ENCODE measurements around the gene MEGF6. TPM values are rescaled to one million over a fixed set of nuclear protein-coding genes. Genes with fewer than 3 reads are reported as not detected.

Gene MEGF6
- total and polyA plus RNA-seq, 2 of the 8 experiments (the other 6 are each of a cell fraction or from before 2014, with no cell fraction given) = 4.1 to 14.8 TPM

GRCh38 chr1:3610527-3611169 lies 660 bp downstream of the MEGF6 start:
- H2AFZ ChIP-seq (ENCODE audit: low read length) = no peak overlapping the region
- no peaks in the 10 kb centered on the region for H3K36me3 ChIP-seq (ENCODE audit: control insufficient read depth in 2 of 4, insufficient read depth in 4 of 4, low read length in 3 of 4)
- no peak overlapping the region; the same call in 1 of the 2 replicates for H2BK5ac ChIP-seq (ENCODE audit: low read depth, low read length)
- no peak overlapping the region; the same call in 1 of the 2 replicates for H3K18ac ChIP-seq (ENCODE audit: extremely low read depth, low read length)
- peaks cover 3 to 16% (median 12%) of the 10 kb centered on the region in 4 experiments for H3K27me3 ChIP-seq (replicated peaks in 1 of 4; ENCODE audit: control insufficient read depth in 3 of 4, extremely low read depth in 1 of 4, insufficient read depth in 3 of 4, low read length in 3 of 4)
- H4K20me1 ChIP-seq (replicated peaks in 1 of 2; ENCODE audit: control insufficient read depth in 1 of 2, insufficient read depth in 2 of 2, low read length in 2 of 2) = peaks cover 2 to 5% of the 10 kb centered on the region in 2 experiments
- peak overlapping the region; percentile 83 to 92 for H3K4me2 ChIP-seq (ENCODE audit: insufficient read depth in 1 of 2, low read depth in 2 of 2, low read length in 2 of 2)
- H3K79me2 ChIP-seq (ENCODE audit: control insufficient read depth in 1 of 2, insufficient read depth in 2 of 2, low read length in 2 of 2) = peaks cover 0 to 9% of the 10 kb centered on the region in 2 experiments; a peak in 1 of 4 replicates
- H3K14ac ChIP-seq (ENCODE audit: insufficient read length) = no peak overlapping the region
- H3K9ac ChIP-seq (replicated peaks in 1 of 4; ENCODE audit: extremely low read depth in 1 of 4, low read depth in 3 of 4, low read length in 3 of 4) = peak overlapping the region in 3 of 4 experiments; percentile 45 to 78 (median 57); a peak in 4 of 7 replicates
- CTCF ChIA-PET (ENCODE audit: partially characterized antibody) = interaction anchor here (0.7 to 6.4 kb wide), 10 partner anchors 9 to 158 kb away, joined by 3 to 84 read pairs (median 5); no protein-coding TSS in a partner anchor
- H3K4me3 ChIP-seq (ENCODE audit: extremely low read depth in 1 of 4, insufficient read depth in 2 of 4, low read depth in 3 of 4, low read length in 4 of 4) = peak overlapping the region; percentile 69 to 77 (median 72)
- peaks cover 11% of the 10 kb centered on the region; the same call in 1 of the 2 replicates for H3K23me2 ChIP-seq (ENCODE audit: low read depth, low read length)
- H2BK15ac ChIP-seq (ENCODE audit: low read length) = peak overlapping the region; percentile 46; the same call in 1 of the 2 replicates
- H2BK20ac ChIP-seq (ENCODE audit: low read length) = no peak overlapping the region
- H3K4me1 ChIP-seq (replicated peaks in 1 of 4; ENCODE audit: control insufficient read depth in 3 of 4, insufficient read depth in 4 of 4, low read length in 3 of 4) = peaks cover 0 to 37% (median 22%) of the 10 kb centered on the region in 4 experiments; a peak in 6 of 7 replicates
- H4K91ac ChIP-seq (replicated peaks; ENCODE audit: insufficient read length, low read length) = peak overlapping the region; percentile 10
- no peak for FAIRE-seq
- no peak overlapping the region for H4K5ac ChIP-seq (ENCODE audit: insufficient read length, low read depth, low read length)
- no peak overlapping the region for H2BK12ac ChIP-seq (ENCODE audit: low read depth, low read length)
- H3K56ac ChIP-seq (replicated peaks; ENCODE audit: insufficient read length, low read depth, low read length) = peak overlapping the region; percentile 56
- H2BK120ac ChIP-seq (replicated peaks; ENCODE audit: low read depth, low read length) = no peak overlapping the region
- WGBS, 2 experiments (ENCODE audit: extremely low coverage in 1 of 2, insufficient coverage in 1 of 2, insufficient read length in 1 of 2, insufficient replicate concordance in 2 of 2, low coverage in 1 of 2, low lambda C conversion rate in 2 of 2, missing lambda C conversion rate in 1 of 2) = 11% methylated on average over 22 of the region's 27 CpGs; no CpG with 5 or more reads in 1 of the 2 experiments
- H3K23ac ChIP-seq (ENCODE audit: insufficient read length) = no peak overlapping the region
- H4K8ac ChIP-seq (ENCODE audit: extremely low read depth, insufficient read depth, low read length) = no peak overlapping the region
- H3K27ac ChIP-seq (ENCODE audit: low read depth, low read length) = no peak overlapping the region
- H2AK5ac ChIP-seq (ENCODE audit: low read depth, low read length) = no peak overlapping the region
- no peak for DNase-seq (ENCODE audit: low read depth in 1 of 2, low spot score in 2 of 2)
- POLR2A ChIA-PET (ENCODE audit: partially characterized antibody) = interaction anchor here (1.0 to 2.2 kb wide), 4 partner anchors 9 to 114 kb away, joined by 3 to 9 read pairs (median 4); no protein-coding TSS in a partner anchor
- no peaks in the 10 kb centered on the region; the same call in 1 of the 2 replicates for H3K79me1 ChIP-seq (ENCODE audit: low read depth, low read length)
- no peak overlapping the region for H3K4ac ChIP-seq (replicated peaks; ENCODE audit: insufficient read length, low read depth, low read length)
- no peaks in the 10 kb centered on the region for H3K9me3 ChIP-seq (ENCODE audit: insufficient read depth in 2 of 2, low read depth in 1 of 2, low read length in 1 of 2)
- TF ChIP-seq USF2 (IDR thresholded peaks at IDR 0.05; ENCODE audit: low read length) (no peak), ZNF274 (IDR thresholded peaks at IDR 0.05; ENCODE audit: borderline replicate concordance, extremely low read depth, low read length) (no peak), CTCF (IDR thresholded peaks at IDR 0.05; ENCODE audit: control extremely low read depth in 1 of 3, insufficient read depth in 1 of 3, low read depth in 1 of 3, low read length in 3 of 3) (peak in 2 of 3 experiments; percentile 11 to 17; a peak in 2 of 4 replicates), SIN3A (conservative IDR thresholded peaks at IDR 0.05 in 1 of 2, IDR thresholded peaks at IDR 0.05 in 1 of 2; ENCODE audit: low read depth in 1 of 2, low read length in 2 of 2) (0 out of 4 replicates have a peak, but pooled peaks of 1 of the 2 experiments have one; percentile 39), E2F6 (IDR thresholded peaks at IDR 0.05) (0 out of 2 replicates have a peak, but pooled peaks have one; percentile 18), SRF (IDR thresholded peaks at IDR 0.05; ENCODE audit: low read depth, low read length) (no peak)

Measured in H1 (cell line).